Kidney (tissue), 14 donors: Measurements from ENCODE around the gene RASL11A. TPM values are rescaled to one million over a fixed set of nuclear protein-coding genes. Genes with fewer than 3 reads are reported as not detected.

Experiments used
- DNase-seq, 5 donors: peaks; one replicate each; pipeline ENCODE4 v3.0.0-alpha.2; 2013 to 2020
- FAIRE-seq: peaks from 2 replicates; lab custom pipeline; 2012; peaks lifted over from hg19 to GRCh38; lab: Jason Lieb, UNC
- H3K27ac ChIP-seq, 2 donors: one replicate each; pipeline ENCODE4 v1.7.0; 2013; ENCODE audit warnings: low read depth in 2 of 2, low read length in 2 of 2, inconsistent platforms in 1 of 2
- H3K27me3 ChIP-seq: one replicate; pipeline ENCODE4 v1.7.1; 2013; ENCODE audit warnings: low read length, inconsistent platforms; ENCODE audit not compliant: control insufficient read depth, insufficient read depth
- H3K36me3 ChIP-seq, 3 donors: one replicate each; pipeline versions ENCODE4 v1.7.0 to v1.7.1; 2013; ENCODE audit warnings: low read length in 3 of 3, control low read depth in 1 of 3, inconsistent platforms in 1 of 3; ENCODE audit not compliant: insufficient read depth in 3 of 3, control insufficient read depth in 2 of 3
- H3K4me1 ChIP-seq, 3 donors: one replicate each; pipeline versions ENCODE4 v1.7.0 to v1.7.1; 2013; ENCODE audit warnings: low read length in 3 of 3, inconsistent platforms in 1 of 3, low read depth in 1 of 3; ENCODE audit not compliant: control insufficient read depth in 2 of 3, insufficient read depth in 2 of 3
- H3K4me3 ChIP-seq, 3 donors: one replicate each; pipeline versions ENCODE4 v1.7.0 to v1.8.1; 2013; ENCODE audit warnings: low read length in 3 of 3, control low read depth in 1 of 3, inconsistent platforms in 1 of 3
- H3K9ac ChIP-seq, 3 donors: one replicate each; pipeline versions ENCODE4 v1.7.0 to v1.7.1; 2013; ENCODE audit warnings: low read length in 3 of 3, control low read depth in 1 of 3, inconsistent platforms in 1 of 3
- H3K9me3 ChIP-seq, 3 donors: one replicate each; pipeline versions ENCODE4 v1.7.0 to v1.7.1; 2013; ENCODE audit warnings: low read length in 3 of 3, control low read depth in 1 of 3, inconsistent platforms in 1 of 3; ENCODE audit not compliant: control insufficient read depth in 2 of 3, insufficient read depth in 1 of 3
- intact Hi-C: fragments of 100-400 bp; cut with DNase I; formaldehyde crosslinking; loops from one replicate; pipeline ENCODE4 v1.11.1; 2022
- polyA plus RNA-seq: library from polyadenylated mRNA; stranded (reverse); fragments of 350-450 nt; fragmentation: Illumina TruSeq; extraction: RNeasy Lipid Tissue Mini Kit (QIAGEN cat#74804); gene quantifications from one replicate; pipeline ENCODE4 v1.2.3, GENCODE V29; 2014; ENCODE audit warnings: low read depth, low replicate concordance; ENCODE audit not compliant: insufficient read depth
- total RNA-seq: library from RNA; stranded (reverse); fragmentation: NEBNext Ultra II Directional; extraction: Animal tissue kit (Norgen Biotek cat#: 25700); gene quantifications from one replicate; pipeline ENCODE4 v1.2.1, GENCODE V29; 2021
- TF ChIP-seq, protein P1 (sequence below): IDR thresholded peaks from 3 replicates; pipeline ENCODE4 v1.5.1; 2012; ENCODE audit warnings: mild to moderate bottlenecking, moderate library complexity, borderline replicate concordance; ENCODE audit not compliant: insufficient read depth; ENCODE audit errors: extremely low read depth
- donor health status: control.
- donor health status: control.
- donor health status: control.
- donor health status: control.
- donor health status: control.
- donor health status: DM: yes; HTN: yes; CAD: no.
- donor health status: Normal renal cell carcinoma (clear cell type).

RASL11A gene
- total and polyA plus RNA-seq, 2 donors from 2014 or later = 42.4 to 66.6 TPM

GRCh38 chr13:27228131-27228530, 42.5 kb upstream of the RASL11A start:
- Histone ChIP-seq H3K4me1 (no peaks in the 10 kb centered on the region), H3K27ac (no peak overlapping the region), H3K9ac (no peak overlapping the region), H3K27me3 (no peaks in the 10 kb centered on the region), H3K4me3 (no peak overlapping the region), H3K36me3 (no peaks in the 10 kb centered on the region), H3K9me3 (no peaks in the 10 kb centered on the region)
- intact Hi-C loops = no loop called here
- FAIRE-seq = no peak
- TF ChIP-seq, protein P1, sequence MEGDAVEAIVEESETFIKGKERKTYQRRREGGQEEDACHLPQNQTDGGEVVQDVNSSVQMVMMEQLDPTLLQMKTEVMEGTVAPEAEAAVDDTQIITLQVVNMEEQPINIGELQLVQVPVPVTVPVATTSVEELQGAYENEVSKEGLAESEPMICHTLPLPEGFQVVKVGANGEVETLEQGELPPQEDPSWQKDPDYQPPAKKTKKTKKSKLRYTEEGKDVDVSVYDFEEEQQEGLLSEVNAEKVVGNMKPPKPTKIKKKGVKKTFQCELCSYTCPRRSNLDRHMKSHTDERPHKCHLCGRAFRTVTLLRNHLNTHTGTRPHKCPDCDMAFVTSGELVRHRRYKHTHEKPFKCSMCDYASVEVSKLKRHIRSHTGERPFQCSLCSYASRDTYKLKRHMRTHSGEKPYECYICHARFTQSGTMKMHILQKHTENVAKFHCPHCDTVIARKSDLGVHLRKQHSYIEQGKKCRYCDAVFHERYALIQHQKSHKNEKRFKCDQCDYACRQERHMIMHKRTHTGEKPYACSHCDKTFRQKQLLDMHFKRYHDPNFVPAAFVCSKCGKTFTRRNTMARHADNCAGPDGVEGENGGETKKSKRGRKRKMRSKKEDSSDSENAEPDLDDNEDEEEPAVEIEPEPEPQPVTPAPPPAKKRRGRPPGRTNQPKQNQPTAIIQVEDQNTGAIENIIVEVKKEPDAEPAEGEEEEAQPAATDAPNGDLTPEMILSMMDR = no peak
- DNase-seq = no peak

DNA sequence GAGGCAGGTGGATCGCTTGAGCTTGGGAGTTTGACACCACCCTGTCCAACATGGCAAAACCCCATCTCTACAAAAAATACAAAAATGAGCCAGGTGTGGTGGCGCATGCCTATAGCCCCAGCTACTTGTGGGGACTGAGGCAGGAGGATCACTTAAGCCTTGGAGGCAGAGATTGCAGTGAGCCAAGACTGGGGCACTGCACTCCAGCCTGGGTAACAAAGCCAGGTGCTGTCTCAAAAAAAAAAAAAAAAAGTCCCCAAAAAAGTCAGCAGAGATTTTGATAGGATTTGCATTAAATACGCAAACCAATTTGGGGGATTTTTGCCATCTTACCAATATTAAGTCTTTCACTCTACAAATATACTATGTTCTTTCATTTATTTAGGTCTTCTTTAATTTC, 41.0 kb upstream of the RASL11A start:
- no peak overlapping the region for H3K27ac ChIP-seq
- no peaks in the 10 kb centered on the region for H3K36me3 ChIP-seq
- intact Hi-C loops = no loop called here
- H3K27me3 ChIP-seq = no peaks in the 10 kb centered on the region
- no peaks in the 10 kb centered on the region for H3K4me1 ChIP-seq
- DNase-seq (no peak), FAIRE-seq (no peak)
- no peak overlapping the region for H3K9ac ChIP-seq
- TF ChIP-seq, protein P1 = no peak
- H3K4me3 ChIP-seq = no peak overlapping the region
- no peaks in the 10 kb centered on the region for H3K9me3 ChIP-seq

- no peak for FAIRE-seq
Measured at GRCh38 chr13:27233964-27234363, 36.7 kb upstream of the RASL11A start.

More at GRCh38 chr13:27233964-27234363, 36.7 kb upstream of the RASL11A start:
- no peak overlapping the region for H3K27ac ChIP-seq
- no peak overlapping the region for H3K9ac ChIP-seq
- H3K36me3 ChIP-seq = no peaks in the 10 kb centered on the region
- H3K4me3 ChIP-seq = no peak overlapping the region
- DNase-seq = no peak
- H3K4me1 ChIP-seq = no peaks in the 10 kb centered on the region
- intact Hi-C loops = no loop called here
- H3K9me3 ChIP-seq = no peaks in the 10 kb centered on the region
- TF ChIP-seq, protein P1 = no peak
- no peaks in the 10 kb centered on the region for H3K27me3 ChIP-seq
